Measurements from ENCODE around the gene RRP36. TPM values are rescaled to one million over a fixed set of nuclear protein-coding genes. Genes with fewer than 3 reads are reported as not detected.

RRP36 gene
- total and polyA plus RNA-seq, 5 donors from 2014 or later, result 33.3 to 82.2 (median 68.4) TPM

- Mint-ChIP-seq H3K4me3 (peak within 1 kb of the TSS in 3 of 4 donors; percentile 39 to 54 (median 44)), H3K36me3 (peaks cover 24% of the 10 kb centered on the region), H3K27me3 (peaks cover 66% of the 10 kb centered on the region), H3K4me1 (peaks cover 0 to 14% (median 3%) of the 10 kb centered on the region in 4 donors), H3K27ac (no peak within 1 kb of the TSS), H3K9me3 (peaks cover 0 to 1% (median 0%) of the 10 kb centered on the region in 7 donors)
- Histone ChIP-seq H3K4me3 (ENCODE audit: low read depth, low read length) (no peak within 1 kb of the TSS), H3K9me3 (ENCODE audit: control insufficient read depth in 2 of 2, low read length in 2 of 2) (no peaks in the 10 kb centered on the region), H3K36me3 (ENCODE audit: control insufficient read depth, insufficient read depth, low read length) (peaks cover 2% of the 10 kb centered on the region), H3K27me3 (ENCODE audit: control insufficient read depth, insufficient read depth, low read length) (peaks cover 17% of the 10 kb centered on the region), H3K4me1 (ENCODE audit: control insufficient read depth, insufficient read depth, low read length, poor library complexity, severe bottlenecking) (peaks cover 17% of the 10 kb centered on the region), H3K27ac (ENCODE audit: insufficient read depth, low read length, poor library complexity, severe bottlenecking) (no peak within 1 kb of the TSS)
- DNase-seq (no peak), ATAC-seq (ENCODE audit: low read depth in 2 of 2) (peak; percentile 36 to 57)
These were observed 54.4 kb downstream of the RRP36 start, which contains the start of gene PTK7 for GRCh38 chr6:43075670-43076463. TSS of gene PTK7 (plus strand) at chr6:43076314. CDS start at chr6:43076489, 175 bp downstream.

- no peaks in the 10 kb centered on the region for H3K9me3 ChIP-seq (ENCODE audit: control insufficient read depth in 2 of 2, low read length in 2 of 2)
- peaks cover 0 to 3% (median 0%) of the 10 kb centered on the region in 7 donors for H3K9me3 Mint-ChIP-seq
- peaks cover 0 to 14% (median 4%) of the 10 kb centered on the region in 4 donors for H3K4me1 Mint-ChIP-seq
- H3K27ac ChIP-seq (ENCODE audit: insufficient read depth, low read length, poor library complexity, severe bottlenecking), result no peak overlapping the region
- no peak overlapping the region for H3K4me3 ChIP-seq (ENCODE audit: low read depth, low read length)
- H3K36me3 Mint-ChIP-seq, result peaks cover 21% of the 10 kb centered on the region
- H3K4me1 ChIP-seq (ENCODE audit: control insufficient read depth, insufficient read depth, low read length, poor library complexity, severe bottlenecking), result peaks cover 17% of the 10 kb centered on the region
- peaks cover 70% of the 10 kb centered on the region for H3K27me3 Mint-ChIP-seq
- H3K36me3 ChIP-seq (ENCODE audit: control insufficient read depth, insufficient read depth, low read length), result peaks cover 2% of the 10 kb centered on the region
- H3K27me3 ChIP-seq (ENCODE audit: control insufficient read depth, insufficient read depth, low read length), result peaks cover 17% of the 10 kb centered on the region
- peak overlapping the region in 3 of 4 donors; percentile 39 to 54 (median 41) for H3K4me3 Mint-ChIP-seq
- H3K27ac Mint-ChIP-seq, result no peak overlapping the region
- peak in 1 of 2 donors; percentile 6 for ATAC-seq (ENCODE audit: low read depth in 2 of 2)
- DNase-seq, result peak in 1 of 3 donors; percentile 32
These were observed 55.3 kb downstream of the RRP36 start for GRCh38 chr6:43076464-43077332.

GRCh38 chr6:43077333-43077809 lies 55.9 kb downstream of the RRP36 start:
- peaks cover 0 to 14% (median 2%) of the 10 kb centered on the region in 4 donors for H3K4me1 Mint-ChIP-seq
- H3K36me3 ChIP-seq (ENCODE audit: control insufficient read depth, insufficient read depth, low read length), result no peaks in the 10 kb centered on the region
- no peak overlapping the region for H3K27ac ChIP-seq (ENCODE audit: insufficient read depth, low read length, poor library complexity, severe bottlenecking)
- H3K9me3 Mint-ChIP-seq, result peaks cover 0 to 3% (median 0%) of the 10 kb centered on the region in 7 donors
- no peak for DNase-seq
- H3K4me3 Mint-ChIP-seq, result peak overlapping the region in 3 of 4 donors; percentile 21 to 54 (median 39)
- peaks cover 17% of the 10 kb centered on the region for H3K4me1 ChIP-seq (ENCODE audit: control insufficient read depth, insufficient read depth, low read length, poor library complexity, severe bottlenecking)
- no peak overlapping the region for H3K27ac Mint-ChIP-seq
- H3K27me3 Mint-ChIP-seq, result peaks cover 70% of the 10 kb centered on the region
- no peak for ATAC-seq (ENCODE audit: low read depth in 2 of 2)
- peaks cover 14% of the 10 kb centered on the region for H3K36me3 Mint-ChIP-seq
- peaks cover 17% of the 10 kb centered on the region for H3K27me3 ChIP-seq (ENCODE audit: control insufficient read depth, insufficient read depth, low read length)
- no peaks in the 10 kb centered on the region for H3K9me3 ChIP-seq (ENCODE audit: control insufficient read depth in 2 of 2, low read length in 2 of 2)
- no peak overlapping the region for H3K4me3 ChIP-seq (ENCODE audit: low read depth, low read length)

- Mint-ChIP-seq H3K36me3 (peaks cover 8% of the 10 kb centered on the region), H3K9me3 (peaks cover 0 to 3% (median 0%) of the 10 kb centered on the region in 7 donors), H3K4me1 (peaks cover 0 to 14% (median 2%) of the 10 kb centered on the region in 4 donors), H3K4me3 (peak overlapping the region in 2 of 4 donors; percentile 18 to 39), H3K27ac (no peak overlapping the region), H3K27me3 (peaks cover 65% of the 10 kb centered on the region)
- ATAC-seq (ENCODE audit: low read depth in 2 of 2) (no peak), DNase-seq (no peak)
- Histone ChIP-seq H3K4me3 (ENCODE audit: low read depth, low read length) (no peak overlapping the region), H3K36me3 (ENCODE audit: control insufficient read depth, insufficient read depth, low read length) (no peaks in the 10 kb centered on the region), H3K4me1 (ENCODE audit: control insufficient read depth, insufficient read depth, low read length, poor library complexity, severe bottlenecking) (peaks cover 17% of the 10 kb centered on the region), H3K27me3 (ENCODE audit: control insufficient read depth, insufficient read depth, low read length) (peaks cover 17% of the 10 kb centered on the region), H3K27ac (ENCODE audit: insufficient read depth, low read length, poor library complexity, severe bottlenecking) (no peak overlapping the region), H3K9me3 (ENCODE audit: control insufficient read depth in 2 of 2, low read length in 2 of 2) (no peaks in the 10 kb centered on the region)
These were observed 56.6 kb downstream of the RRP36 start for GRCh38 chr6:43077981-43078511.

- no peak overlapping the region for H3K27ac Mint-ChIP-seq
- peaks cover 17% of the 10 kb centered on the region for H3K27me3 ChIP-seq (ENCODE audit: control insufficient read depth, insufficient read depth, low read length)
- DNase-seq (no peak), ATAC-seq (ENCODE audit: low read depth in 2 of 2) (no peak)
- no peaks in the 10 kb centered on the region for H3K9me3 ChIP-seq (ENCODE audit: control insufficient read depth in 2 of 2, low read length in 2 of 2)
- H3K27me3 Mint-ChIP-seq, result peaks cover 60% of the 10 kb centered on the region
- H3K9me3 Mint-ChIP-seq, result peaks cover 0 to 3% (median 0%) of the 10 kb centered on the region in 7 donors
- peaks cover 7% of the 10 kb centered on the region for H3K36me3 Mint-ChIP-seq
- H3K27ac ChIP-seq (ENCODE audit: insufficient read depth, low read length, poor library complexity, severe bottlenecking), result no peak overlapping the region
- H3K4me1 Mint-ChIP-seq, result peaks cover 0 to 14% (median 2%) of the 10 kb centered on the region in 4 donors
- no peak overlapping the region for H3K4me3 Mint-ChIP-seq
- no peaks in the 10 kb centered on the region for H3K36me3 ChIP-seq (ENCODE audit: control insufficient read depth, insufficient read depth, low read length)
- no peak overlapping the region for H3K4me3 ChIP-seq (ENCODE audit: low read depth, low read length)
- H3K4me1 ChIP-seq (ENCODE audit: control insufficient read depth, insufficient read depth, low read length, poor library complexity, severe bottlenecking), result peaks cover 17% of the 10 kb centered on the region
These were observed 57.3 kb downstream of the RRP36 start for GRCh38 chr6:43078691-43079090.

Other genes starting within 250 kb of the RRP36 start
- gene BICRAL, start 239.6 kb upstream of the RRP36 start, total RNA-seq, result 47.0 TPM
- gene BICRAL, start 239.6 kb upstream of the RRP36 start, polyA plus RNA-seq, result 1 to 10 TPM; 3.3 to 3.8 (median 3.4) TPM
- gene RPL7L1, start 142.0 kb upstream of the RRP36 start, total RNA-seq, result 64.4 TPM
- 10 to 100 TPM; 48.4 to 60.9 (median 54.2) TPM for gene RPL7L1, start 142.0 kb upstream of the RRP36 start, polyA plus RNA-seq
- gene PTCRA, start 105.6 kb upstream of the RRP36 start, total RNA-seq, result 1.1 TPM
- not detected for gene PTCRA, start 105.6 kb upstream of the RRP36 start, polyA plus RNA-seq
- 42.9 TPM for gene CNPY3, start 92.1 kb upstream of the RRP36 start, total RNA-seq
- gene CNPY3, start 92.1 kb upstream of the RRP36 start, polyA plus RNA-seq, result 10 to 100 TPM; 79.2 to 88.8 (median 84.4) TPM
- 0.99 TPM for gene GNMT, start 60.9 kb upstream of the RRP36 start, total RNA-seq
- under 1 TPM in 1 of 4 donors, not detected in 3; 0.22 TPM for gene GNMT, start 60.9 kb upstream of the RRP36 start, polyA plus RNA-seq
- 20.6 TPM for gene PEX6, start 42.4 kb upstream of the RRP36 start, total RNA-seq
- 10 to 100 TPM; 10.9 to 20.7 (median 15.2) TPM for gene PEX6, start 42.4 kb upstream of the RRP36 start, polyA plus RNA-seq
- gene PPP2R5D, start 37.1 kb upstream of the RRP36 start, total RNA-seq, result 35.4 TPM
- gene PPP2R5D, start 37.1 kb upstream of the RRP36 start, polyA plus RNA-seq, result 10 to 100 TPM; 23.0 to 27.3 (median 25.4) TPM
- 27.6 TPM for gene MEA1, start 7.7 kb upstream of the RRP36 start, total RNA-seq
- 100 to 1,000 TPM in 1 of 4 donors, 10 to 100 TPM in 3; 71.5 to 121 (median 79.3) TPM for gene MEA1, start 7.7 kb upstream of the RRP36 start, polyA plus RNA-seq
- gene KLHDC3, start 7.4 kb upstream of the RRP36 start, total RNA-seq, result 38.6 TPM
- 100 to 1,000 TPM; 119 to 130 (median 126) TPM for gene KLHDC3, start 7.4 kb upstream of the RRP36 start, polyA plus RNA-seq
- 7.7 TPM for gene CUL7, start 32.2 kb downstream of the RRP36 start, total RNA-seq
- gene CUL7, start 32.2 kb downstream of the RRP36 start, polyA plus RNA-seq, result 1 to 10 TPM; 2.1 to 3.5 (median 2.4) TPM
- gene MRPL2, start 37.8 kb downstream of the RRP36 start, total RNA-seq, result 29.3 TPM
- 10 to 100 TPM; 45.2 to 52.6 (median 48.3) TPM for gene MRPL2, start 37.8 kb downstream of the RRP36 start, polyA plus RNA-seq
- gene KLC4, start 38.0 kb downstream of the RRP36 start, total RNA-seq, result 33.5 TPM
- 10 to 100 TPM in 3 of 4 donors, 1 to 10 TPM in 1; 9.3 to 15.5 (median 12.6) TPM for gene KLC4, start 38.0 kb downstream of the RRP36 start, polyA plus RNA-seq
- gene PTK7, start 54.7 kb downstream of the RRP36 start, total RNA-seq, result 2.3 TPM
- under 1 TPM in 1 of 4 donors, not detected in 3; 0.25 TPM for gene PTK7, start 54.7 kb downstream of the RRP36 start, polyA plus RNA-seq
- 24.0 TPM for gene SRF, start 149.6 kb downstream of the RRP36 start, total RNA-seq
- gene SRF, start 149.6 kb downstream of the RRP36 start, polyA plus RNA-seq, result 1 to 10 TPM; 3.3 to 5.8 (median 4.5) TPM
- 81.2 TPM for gene CUL9, start 160.6 kb downstream of the RRP36 start, total RNA-seq
- 10 to 100 TPM; 22.5 to 26.0 (median 23.8) TPM for gene CUL9, start 160.6 kb downstream of the RRP36 start, polyA plus RNA-seq
- 36.6 TPM for gene DNPH1, start 207.9 kb downstream of the RRP36 start, total RNA-seq
- gene DNPH1, start 207.9 kb downstream of the RRP36 start, polyA plus RNA-seq, result 100 to 1,000 TPM; 190 to 234 (median 206) TPM
- 0.22 TPM for gene TTBK1, start 221.9 kb downstream of the RRP36 start, total RNA-seq
- gene TTBK1, start 221.9 kb downstream of the RRP36 start, polyA plus RNA-seq, result not detected

Data from CD4-positive, CD25-positive, alpha-beta regulatory T cell (primary cell).